ENCODE measurements around the gene TATDN2. TPM values are rescaled to one million over a fixed set of nuclear protein-coding genes. Genes with fewer than 3 reads are reported as not detected.

The TATDN2 gene
- total RNA-seq, 4 donors from 2014 or later, result 22.7 to 59.7 (median 28.2) TPM

- Histone ChIP-seq H3K36me3 (peaks cover 0 to 3% (median under 1%) of the 10 kb centered on the region in 4 donors), H3K4me1 (no peaks in the 10 kb centered on the region), H3K9me3 (no peaks in the 10 kb centered on the region), H3K27ac (no peak overlapping the region), H3K4me3 (no peak overlapping the region), H3K27me3 (no peaks in the 10 kb centered on the region)
- DNase-seq, result no peak
- in situ Hi-C loops (cut with MboI; ENCODE audit: low pct_ligation_motif_present in 1 of 4, low pct_unique_long_range_greater_than_20kb in 1 of 4, low sequenced_read_pairs in 3 of 4), result no loop called here
- intact Hi-C loops (cut with DNase I; ENCODE audit: low total_unique reads), result no loop called here
- WGBS, 2 donors (ENCODE audit: low coverage in 1 of 2), result 92% methylated on average over 12 of the region's 12 CpGs; no CpG with 5 or more reads in 1 of the 2 donors
- no peak for TF ChIP-seq EP300 (IDR thresholded peaks at IDR 0.05; ENCODE audit: low read depth)
- no peak for TF ChIP-seq CTCF (IDR thresholded peaks at IDR 0.05)
- no peak for TF ChIP-seq POLR2A (IDR thresholded peaks at IDR 0.05)
- no peak for TF ChIP-seq POLR2AphosphoS5 (IDR thresholded peaks at IDR 0.05)
Observed at GRCh38 chr3:10287936-10288574, 39.8 kb downstream of the TATDN2 start.

- no peak for DNase-seq
- Histone ChIP-seq H3K4me3 (no peak overlapping the region), H3K9me3 (no peaks in the 10 kb centered on the region), H3K27ac (no peak overlapping the region), H3K4me1 (no peaks in the 10 kb centered on the region), H3K36me3 (peaks cover 0 to 3% (median 0%) of the 10 kb centered on the region in 4 donors), H3K27me3 (no peaks in the 10 kb centered on the region)
- WGBS, 2 donors (ENCODE audit: low coverage in 1 of 2), result 92 to 95% methylated on average over 5 to 11 of the region's 11 CpGs
- intact Hi-C loops (cut with DNase I; ENCODE audit: low total_unique reads), result no loop called here
- TF ChIP-seq CTCF (IDR thresholded peaks at IDR 0.05), result no peak
- no peak for TF ChIP-seq EP300 (IDR thresholded peaks at IDR 0.05; ENCODE audit: low read depth)
- in situ Hi-C loops (cut with MboI; ENCODE audit: low pct_ligation_motif_present in 1 of 4, low pct_unique_long_range_greater_than_20kb in 1 of 4, low sequenced_read_pairs in 3 of 4), result no loop called here
Observed at GRCh38 chr3:10288575-10288960, 40.3 kb downstream of the TATDN2 start.

DNA sequence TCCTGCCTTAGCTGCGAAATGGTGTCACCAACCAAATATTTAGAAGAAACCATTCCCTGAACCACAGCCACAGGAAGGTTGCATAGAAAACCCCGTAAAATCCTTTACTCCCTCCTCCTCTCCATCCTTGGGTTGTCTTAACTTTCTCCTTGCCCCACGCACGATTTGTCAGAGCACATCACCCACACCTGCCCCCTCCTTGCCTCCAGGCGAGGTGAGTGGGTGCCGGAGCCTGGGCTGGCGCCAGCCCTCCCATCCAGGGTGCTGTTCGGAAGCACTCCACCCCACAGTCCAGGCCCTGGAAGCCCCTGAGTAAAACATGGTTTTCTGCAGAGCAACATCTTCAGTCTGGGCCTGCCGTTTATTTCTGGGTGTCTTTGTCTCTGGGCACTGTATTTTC lies 40.8 kb downstream of the TATDN2 start:
- in situ Hi-C loops (cut with MboI; ENCODE audit: low pct_ligation_motif_present in 1 of 4, low pct_unique_long_range_greater_than_20kb in 1 of 4, low sequenced_read_pairs in 3 of 4), result no loop called here
- H3K27ac ChIP-seq, result no peak overlapping the region
- WGBS, 2 donors (ENCODE audit: low coverage in 1 of 2), result 98 to 100% methylated on average over 1 to 9 of the region's 9 CpGs
- no peak for DNase-seq
- H3K4me1 ChIP-seq, result no peaks in the 10 kb centered on the region
- no peaks in the 10 kb centered on the region for H3K27me3 ChIP-seq
- H3K9me3 ChIP-seq, result no peaks in the 10 kb centered on the region
- intact Hi-C loops (cut with DNase I; ENCODE audit: low total_unique reads), result no loop called here
- no peak overlapping the region for H3K4me3 ChIP-seq
- TF ChIP-seq CTCF (IDR thresholded peaks at IDR 0.05) (no peak), EP300 (IDR thresholded peaks at IDR 0.05; ENCODE audit: low read depth) (no peak), POLR2A (IDR thresholded peaks at IDR 0.05) (no peak), POLR2AphosphoS5 (IDR thresholded peaks at IDR 0.05) (no peak)
- H3K36me3 ChIP-seq, result peaks cover 0 to 3% (median 0%) of the 10 kb centered on the region in 4 donors

DNA sequence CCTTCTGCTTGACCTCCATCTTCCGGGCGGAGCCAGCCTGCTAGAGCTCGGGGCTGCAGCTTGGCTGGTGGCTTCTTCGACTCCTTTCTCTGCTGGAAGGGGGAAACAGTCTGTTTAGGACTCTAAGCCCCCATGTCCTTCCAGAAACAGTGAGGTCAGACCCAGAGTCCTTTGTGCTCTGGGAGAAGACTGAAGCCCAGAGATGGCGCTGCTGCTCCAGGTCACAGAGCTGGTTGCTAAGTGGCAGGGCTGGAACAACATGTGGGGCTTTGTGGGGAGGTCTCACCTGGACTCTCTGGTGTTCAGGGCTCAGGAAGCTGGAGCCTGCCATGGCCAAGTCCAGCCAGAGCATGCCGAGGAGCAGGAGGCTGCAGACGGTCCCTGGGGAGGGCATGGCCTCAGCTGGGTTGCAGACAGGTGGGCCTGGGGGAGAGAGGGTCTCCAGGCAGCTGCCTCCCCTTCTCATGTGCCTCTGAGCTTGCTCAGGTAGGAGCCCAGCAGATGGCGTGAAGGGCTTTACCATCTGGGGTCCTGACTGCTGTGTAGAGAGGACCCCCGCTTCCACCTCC lies 41.6 kb downstream of the TATDN2 start:
- intact Hi-C loops (cut with DNase I; ENCODE audit: low total_unique reads) (no loop called here), in situ Hi-C loops (cut with MboI; ENCODE audit: low pct_ligation_motif_present in 1 of 4, low pct_unique_long_range_greater_than_20kb in 1 of 4, low sequenced_read_pairs in 3 of 4) (no loop called here)
- Histone ChIP-seq H3K4me3 (no peak overlapping the region), H3K36me3 (peaks cover 0 to 3% (median 0%) of the 10 kb centered on the region in 4 donors), H3K4me1 (no peaks in the 10 kb centered on the region), H3K27me3 (no peaks in the 10 kb centered on the region), H3K27ac (no peak overlapping the region), H3K9me3 (no peaks in the 10 kb centered on the region)
- DNase-seq, result no peak
- WGBS, 2 donors (ENCODE audit: low coverage in 1 of 2), result 89% methylated on average over 9 of the region's 9 CpGs; no CpG with 5 or more reads in 1 of the 2 donors
- TF ChIP-seq POLR2A (IDR thresholded peaks at IDR 0.05) (no peak), CTCF (IDR thresholded peaks at IDR 0.05) (no peak), POLR2AphosphoS5 (IDR thresholded peaks at IDR 0.05) (no peak), EP300 (IDR thresholded peaks at IDR 0.05; ENCODE audit: low read depth) (no peak)

Measured in transverse colon (tissue), 4 donors.